ENCODE measurements around the gene DNAH6. TPM values are rescaled to one million over a fixed set of nuclear protein-coding genes. Genes with fewer than 3 reads are reported as not detected.

DNAH6 gene
- total RNA-seq, 2 donors from 2014 or later = 0.20 to 2.6 TPM

- ATAC-seq (no peak), DNase-seq (ENCODE audit: low spot score in 2 of 2) (no peak)
- peaks cover 14 to 28% of the 10 kb centered on the region in 2 donors for H3K9me3 Mint-ChIP-seq
- H3K27ac Mint-ChIP-seq = no peak overlapping the region
- peaks cover 15 to 36% of the 10 kb centered on the region in 2 donors for H3K36me3 Mint-ChIP-seq
These were observed 127.7 kb downstream of the DNAH6 start for GRCh38 chr2:84643991-84644390.

GRCh38 chr2:84646514-84646913 lies 130.2 kb downstream of the DNAH6 start:
- Mint-ChIP-seq H3K9me3 (peaks cover 10 to 23% of the 10 kb centered on the region in 2 donors), H3K36me3 (peaks cover 11 to 26% of the 10 kb centered on the region in 2 donors), H3K27ac (no peak overlapping the region)
- ATAC-seq = no peak
- DNase-seq (ENCODE audit: low spot score in 2 of 2) = no peak

DNA sequence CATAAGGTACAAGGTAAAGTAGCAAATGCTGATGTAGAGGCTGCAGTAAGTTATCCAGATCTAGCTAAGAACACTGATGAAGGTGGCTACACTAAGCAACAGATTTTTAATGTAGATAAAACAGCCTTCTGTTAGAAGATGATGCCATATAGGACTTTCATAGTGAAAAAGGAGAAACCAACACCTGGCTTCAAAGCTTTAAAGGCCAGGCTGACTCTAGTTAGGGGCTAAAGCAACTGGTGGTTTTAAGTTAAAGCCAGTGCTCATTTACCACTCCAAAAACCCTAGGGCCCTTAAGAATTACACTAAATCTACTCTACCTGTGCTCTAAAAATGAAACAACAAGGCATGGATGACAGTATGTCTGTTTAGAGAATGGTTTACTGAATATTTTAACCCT lies 131.0 kb downstream of the DNAH6 start:
- no peak for DNase-seq (ENCODE audit: low spot score in 2 of 2)
- Mint-ChIP-seq H3K36me3 (peaks cover 10 to 25% of the 10 kb centered on the region in 2 donors), H3K9me3 (peaks cover 10 to 22% of the 10 kb centered on the region in 2 donors), H3K27ac (no peak overlapping the region)
- peak; percentile 41 to 67 for ATAC-seq

DNA sequence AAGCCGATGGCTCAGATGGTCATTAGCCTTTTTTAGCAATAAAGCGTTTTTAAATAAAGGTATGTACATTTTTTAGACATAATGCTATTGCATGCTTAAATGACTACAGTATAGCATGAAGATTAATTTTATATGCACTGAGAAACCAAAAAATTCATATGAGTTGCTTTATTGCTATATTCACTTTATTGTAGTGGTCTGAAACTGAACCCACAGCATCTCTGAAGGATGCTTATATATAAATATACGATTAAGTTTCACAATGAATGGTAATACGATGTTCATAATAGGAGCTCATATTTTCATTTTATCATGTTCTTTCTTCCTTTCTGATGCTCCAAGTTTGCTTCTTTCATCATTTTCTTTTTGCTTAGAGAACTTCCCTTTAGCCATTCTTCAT lies 132.8 kb downstream of the DNAH6 start:
- Mint-ChIP-seq H3K27ac (no peak overlapping the region), H3K36me3 (peaks cover 1 to 16% of the 10 kb centered on the region in 2 donors), H3K9me3 (peaks cover 4 to 17% of the 10 kb centered on the region in 2 donors)
- DNase-seq (ENCODE audit: low spot score in 2 of 2) = no peak
- ATAC-seq = peak; percentile 13 to 85

DNA sequence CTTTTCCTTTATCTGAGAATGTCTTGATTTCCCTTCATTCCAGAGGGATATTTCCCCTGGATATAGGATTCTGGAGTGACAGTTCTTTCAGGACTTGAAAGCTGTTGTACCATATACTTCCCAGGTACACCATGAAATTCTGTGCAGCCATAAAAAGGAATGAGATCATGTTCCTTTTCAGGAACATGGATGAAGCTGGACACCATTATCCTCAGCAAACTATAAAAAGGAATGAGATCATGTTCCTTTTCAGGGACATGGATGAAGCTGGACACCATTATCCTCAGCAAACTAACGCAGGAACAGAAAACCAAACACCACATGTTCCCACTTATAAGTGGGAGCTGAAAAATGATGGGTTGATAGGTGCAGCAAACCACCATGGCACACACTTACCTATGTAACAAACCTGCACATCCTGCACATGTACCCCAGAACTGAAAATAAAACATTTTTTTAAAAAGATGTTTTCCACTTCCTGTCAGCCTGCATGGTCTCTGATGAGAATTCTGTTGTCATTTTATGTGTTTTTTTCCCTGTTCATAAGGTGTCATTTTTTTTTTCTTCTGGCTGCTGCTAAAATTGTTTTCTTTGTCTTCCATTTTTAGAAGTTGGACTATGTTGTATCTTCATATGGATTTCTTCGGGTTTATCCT lies 133.3 kb downstream of the DNAH6 start:
- peak overlapping the region in 1 of 2 donors; percentile 14 for H3K27ac Mint-ChIP-seq
- H3K36me3 Mint-ChIP-seq = peaks cover 0 to 10% of the 10 kb centered on the region in 2 donors
- peak; percentile 11 to 24 for ATAC-seq
- H3K9me3 Mint-ChIP-seq = peaks cover 3 to 13% of the 10 kb centered on the region in 2 donors
- no peak for DNase-seq (ENCODE audit: low spot score in 2 of 2)

GRCh38 chr2:84652431-84652830 lies 136.1 kb downstream of the DNAH6 start:
- Mint-ChIP-seq H3K9me3 (peaks cover 4 to 6% of the 10 kb centered on the region in 2 donors), H3K36me3 (no peaks in the 10 kb centered on the region), H3K27ac (peak overlapping the region in 1 of 2 donors; percentile 29)
- ATAC-seq (no peak), DNase-seq (ENCODE audit: low spot score in 2 of 2) (no peak)

- ATAC-seq (no peak), DNase-seq (ENCODE audit: low spot score in 2 of 2) (no peak)
- no peaks in the 10 kb centered on the region for H3K36me3 Mint-ChIP-seq
- H3K27ac Mint-ChIP-seq = peak overlapping the region in 1 of 2 donors; percentile 31
- H3K9me3 Mint-ChIP-seq = peaks cover 4 to 6% of the 10 kb centered on the region in 2 donors
These were observed 137.0 kb downstream of the DNAH6 start for GRCh38 chr2:84653302-84653701.

GRCh38 chr2:84654414-84654813 lies 138.1 kb downstream of the DNAH6 start:
- Mint-ChIP-seq H3K27ac (no peak overlapping the region), H3K9me3 (peaks cover 4 to 6% of the 10 kb centered on the region in 2 donors), H3K36me3 (no peaks in the 10 kb centered on the region)
- DNase-seq (ENCODE audit: low spot score in 2 of 2) (no peak), ATAC-seq (no peak)

- no peak for ATAC-seq
- Mint-ChIP-seq H3K36me3 (peaks cover 1 to 2% of the 10 kb centered on the region in 2 donors), H3K27ac (no peak overlapping the region), H3K9me3 (peaks cover 0 to 2% of the 10 kb centered on the region in 2 donors)
- no peak for DNase-seq (ENCODE audit: low spot score in 2 of 2)
These were observed 152.8 kb downstream of the DNAH6 start for GRCh38 chr2:84669122-84669521.

GRCh38 chr2:84674099-84674498 lies 157.8 kb downstream of the DNAH6 start:
- DNase-seq (ENCODE audit: low spot score in 2 of 2) (no peak), ATAC-seq (no peak)
- H3K9me3 Mint-ChIP-seq = no peaks in the 10 kb centered on the region
- H3K27ac Mint-ChIP-seq = no peak overlapping the region
- no peaks in the 10 kb centered on the region for H3K36me3 Mint-ChIP-seq

GRCh38 chr2:84674586-84674985 lies 158.3 kb downstream of the DNAH6 start:
- no peak for DNase-seq (ENCODE audit: low spot score in 2 of 2)
- H3K36me3 Mint-ChIP-seq = no peaks in the 10 kb centered on the region
- ATAC-seq = no peak
- H3K27ac Mint-ChIP-seq = no peak overlapping the region
- H3K9me3 Mint-ChIP-seq = no peaks in the 10 kb centered on the region

DNA sequence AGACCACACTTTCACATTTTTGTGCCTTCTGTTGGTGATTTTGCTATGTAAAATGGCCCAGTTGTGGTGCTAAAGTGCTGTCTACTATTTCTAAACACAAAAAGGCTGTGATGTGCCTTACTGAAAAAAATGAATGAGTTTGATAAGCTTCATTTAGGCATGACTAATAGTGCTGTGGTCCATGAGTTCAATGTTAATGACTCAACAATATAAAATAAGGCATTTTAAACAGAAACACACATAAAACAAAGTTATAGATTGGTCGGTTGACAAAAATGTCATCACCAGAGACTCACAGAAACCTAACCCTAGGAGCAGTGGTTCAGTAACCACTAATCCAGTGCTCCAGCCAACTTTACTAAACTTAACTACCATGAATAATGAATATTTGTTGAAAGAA lies 160.0 kb downstream of the DNAH6 start:
- DNase-seq (ENCODE audit: low spot score in 2 of 2) (no peak), ATAC-seq (peak; percentile 40 to 80)
- no peaks in the 10 kb centered on the region for H3K36me3 Mint-ChIP-seq
- peaks cover 0 to 5% of the 10 kb centered on the region in 2 donors for H3K9me3 Mint-ChIP-seq
- no peak overlapping the region for H3K27ac Mint-ChIP-seq

GRCh38 chr2:84678214-84678613 lies 161.9 kb downstream of the DNAH6 start:
- no peak for ATAC-seq
- no peak for DNase-seq (ENCODE audit: low spot score in 2 of 2)
- Mint-ChIP-seq H3K27ac (no peak overlapping the region), H3K9me3 (peaks cover 8 to 13% of the 10 kb centered on the region in 2 donors), H3K36me3 (no peaks in the 10 kb centered on the region)

DNA sequence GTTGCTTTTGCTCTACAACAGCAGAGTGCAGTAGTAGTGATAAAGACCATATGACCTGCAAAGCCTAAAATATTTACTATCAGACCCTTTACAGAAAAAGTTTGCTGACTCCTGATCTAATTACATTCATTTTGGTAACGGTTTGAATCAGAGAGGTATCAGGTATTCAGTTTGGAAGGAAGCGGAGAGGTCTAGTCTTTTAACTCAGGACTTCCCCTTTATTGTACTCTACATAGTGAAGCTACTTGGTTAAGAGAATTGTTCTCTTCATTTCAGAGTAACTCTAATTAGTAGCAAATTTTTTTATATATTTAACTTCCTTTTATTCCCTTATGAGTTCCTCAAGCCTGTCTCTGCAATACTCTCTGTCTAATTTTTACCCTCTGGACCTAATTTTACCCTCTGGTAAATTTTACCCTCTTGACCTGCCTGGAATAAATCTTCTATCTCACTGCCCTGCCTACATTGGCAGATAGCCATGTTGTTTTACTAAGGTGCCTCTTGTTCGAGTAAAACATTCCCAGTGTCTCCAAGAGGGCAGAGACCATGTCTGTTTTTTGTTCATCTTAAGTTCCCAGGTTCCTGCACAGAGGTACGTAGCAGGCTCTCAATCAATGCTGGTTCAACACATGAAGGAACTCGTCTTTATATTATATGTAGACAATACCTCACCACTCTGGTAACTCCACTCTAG lies 170.6 kb downstream of the DNAH6 start:
- DNase-seq (ENCODE audit: low spot score in 2 of 2) (no peak), ATAC-seq (peak; percentile 82 to 91)
- H3K9me3 Mint-ChIP-seq = peaks cover 3 to 5% of the 10 kb centered on the region in 2 donors
- H3K27ac Mint-ChIP-seq = no peak overlapping the region
- no peaks in the 10 kb centered on the region for H3K36me3 Mint-ChIP-seq

- DNase-seq (ENCODE audit: low spot score in 2 of 2) = no peak
- Mint-ChIP-seq H3K27ac (no peak overlapping the region), H3K9me3 (no peaks in the 10 kb centered on the region), H3K36me3 (no peaks in the 10 kb centered on the region)
- no peak for ATAC-seq
These were observed 171.3 kb downstream of the DNAH6 start for GRCh38 chr2:84687498-84688149.

DNA sequence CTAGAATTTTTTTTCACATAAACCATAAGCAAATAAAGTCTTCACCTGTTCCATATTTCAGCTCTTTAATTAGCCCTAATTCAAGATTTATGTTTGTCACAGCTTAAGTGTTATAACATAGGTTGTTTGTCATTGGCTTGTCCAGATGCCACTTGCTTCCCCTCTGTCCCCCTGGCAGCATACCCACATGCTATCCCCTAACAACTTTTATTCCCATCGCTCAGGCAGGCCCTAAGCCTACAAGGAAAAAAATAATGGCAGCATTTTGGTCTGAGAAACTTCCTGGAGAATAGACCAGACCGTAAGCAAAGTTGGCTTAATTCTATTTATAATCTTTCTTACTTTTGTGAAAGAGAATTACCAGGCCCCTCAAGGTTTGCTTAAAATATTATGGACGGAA lies 173.9 kb downstream of the DNAH6 start:
- peaks cover 0 to 4% of the 10 kb centered on the region in 2 donors for H3K36me3 Mint-ChIP-seq
- no peak overlapping the region for H3K27ac Mint-ChIP-seq
- ATAC-seq (no peak), DNase-seq (ENCODE audit: low spot score in 2 of 2) (no peak)
- peaks cover 5 to 6% of the 10 kb centered on the region in 2 donors for H3K9me3 Mint-ChIP-seq

- H3K27ac Mint-ChIP-seq = peak overlapping the region in 1 of 2 donors; percentile 75
These were observed 177.9 kb downstream of the DNAH6 start for GRCh38 chr2:84694088-84694622.

More at GRCh38 chr2:84694088-84694622, 177.9 kb downstream of the DNAH6 start:
- ATAC-seq = peak; percentile 34 to 68
- Mint-ChIP-seq H3K9me3 (peaks cover 10% of the 10 kb centered on the region in 2 donors), H3K36me3 (peaks cover 0 to 10% of the 10 kb centered on the region in 2 donors)
- peak; percentile 6 to 56 for DNase-seq (ENCODE audit: low spot score in 2 of 2)

Measured in activated naive CD4-positive, alpha-beta T cell treated with anti-CD3 and anti-CD28 coated beads, Interleukin-2, amount 50 U/mL, for 72 hours (primary cell).